Measurements from ENCODE around the gene HSD17B10.

- peak in 3 of 6 experiments; percentile 14 to 19 (median 15) for TF ChIP-seq CTCF (IDR thresholded peaks at IDR 0.05)
- TF ChIP-seq POLR2A (IDR thresholded peaks at IDR 0.05) = no peak
These were observed 46.9 kb upstream of the HSD17B10 start for GRCh38 chrX:53481093-53481492.

Measured in adrenal gland (tissue), 5 donors.